Activated CD8-positive, alpha-beta memory T cell treated with anti-CD3 and anti-CD28 coated beads for 48 hours (primary cell): Measurements from ENCODE around the gene HELQ.
A peak's percentile ranks its signal among the peaks of the same experiment; 100 is the strongest.
"Not testable (repeated sequence)": the region's sequence is repeated elsewhere in the genome, so short reads cannot be mapped to it uniquely, and the experiment has no call there.

Experiments
- DNase-seq, 3 experiments: peaks; one replicate each; pipeline ENCODE4 v3.0.0-alpha.2; 2020; ENCODE audit warnings: low read depth in 2 of 3, low spot score in 2 of 3

HELQ gene

GRCh38 chr4:83455281-83456183 lies at the start of gene HELQ, which contains the start of gene MRPS18C:
Gene HELQ, minus strand, starts transcription at chr4:83455823. Its CDS starts 130 bp downstream, at chr4:83455693.
Gene MRPS18C, plus strand, starts transcription at chr4:83456058. Its CDS starts 20 bp downstream, at chr4:83456078.
- peak; percentile 63 to 87 (median 82) for DNase-seq

- no peak for DNase-seq
Measured at GRCh38 chr4:83504996-83505395, 49.4 kb upstream of the HELQ start.

DNA sequence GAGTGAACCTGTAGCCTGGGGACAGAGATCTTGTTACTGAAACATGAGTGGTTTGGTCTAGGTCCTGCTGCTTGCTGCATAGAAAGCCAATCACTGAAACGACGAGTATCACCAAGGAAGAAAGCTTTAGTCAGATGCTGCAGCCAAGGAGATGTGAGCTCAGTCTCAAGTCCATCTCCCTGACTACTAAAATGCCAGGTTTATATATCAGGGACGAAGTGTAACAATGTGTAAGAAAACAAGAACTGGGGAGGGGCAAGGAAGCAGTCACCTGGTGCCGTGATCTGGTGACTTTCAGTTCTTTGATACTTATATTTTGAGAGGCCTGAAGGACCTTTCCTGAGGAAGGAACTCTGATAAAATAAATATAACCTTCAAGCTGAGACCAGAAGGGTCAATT lies 48.9 kb upstream of the HELQ start:
- no peak for DNase-seq

DNA sequence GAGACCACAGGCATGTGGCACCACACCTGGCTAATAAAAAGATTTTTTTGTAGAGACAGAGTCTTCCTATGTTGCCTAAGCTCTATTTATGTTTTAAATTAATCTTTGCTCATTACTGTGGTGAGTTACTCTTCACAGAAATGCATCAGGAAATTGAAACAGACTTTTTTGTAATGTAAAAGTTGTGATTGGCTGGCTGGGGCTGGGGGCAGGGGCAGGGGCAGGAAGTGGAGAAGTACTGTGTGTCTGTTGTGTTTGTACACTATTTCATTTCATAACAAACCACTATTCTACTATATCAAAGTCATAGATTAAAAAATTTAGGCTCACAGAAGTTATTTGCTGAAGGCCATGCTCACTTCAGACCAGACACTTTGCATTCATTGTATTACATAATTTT lies 48.4 kb upstream of the HELQ start:
- DNase-seq: no peak

GRCh38 chr4:83501671-83502070 lies 46.0 kb upstream of the HELQ start:
- DNase-seq: not testable (repeated sequence)

- no peak for DNase-seq
Measured at GRCh38 chr4:83498187-83498586, 42.6 kb upstream of the HELQ start.

GRCh38 chr4:83496085-83496917 lies 40.7 kb upstream of the HELQ start:
- not testable (repeated sequence) for DNase-seq

DNA sequence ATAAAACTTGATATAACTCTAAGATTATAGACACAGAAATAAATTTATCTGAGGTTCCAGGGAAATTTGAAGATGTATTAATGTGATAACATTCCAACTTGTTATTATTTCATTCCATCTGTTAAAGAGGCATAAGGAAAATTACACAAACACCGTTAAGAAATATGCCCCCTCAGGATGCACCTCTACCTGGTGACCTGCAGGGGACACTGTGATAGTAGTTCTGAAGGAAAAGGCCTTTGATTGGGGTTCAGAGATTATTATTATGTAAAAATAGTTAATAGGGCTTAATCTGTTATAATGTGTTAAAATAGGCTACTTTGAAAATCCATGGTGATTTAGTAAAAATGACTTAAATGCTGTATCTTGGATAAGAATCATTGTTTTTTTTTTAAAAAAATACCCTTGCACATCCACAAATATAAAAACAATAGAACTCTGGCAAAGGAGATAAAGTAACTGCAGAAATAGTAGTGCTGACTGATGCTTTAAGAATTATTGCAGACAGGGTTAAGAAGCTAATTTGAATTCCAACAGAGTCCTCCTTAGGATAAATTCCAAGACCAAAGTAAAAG lies 35.3 kb upstream of the HELQ start:
- no peak for DNase-seq

- no peak for DNase-seq
Measured at GRCh38 chr4:83489711-83490326, 34.2 kb upstream of the HELQ start.

DNA sequence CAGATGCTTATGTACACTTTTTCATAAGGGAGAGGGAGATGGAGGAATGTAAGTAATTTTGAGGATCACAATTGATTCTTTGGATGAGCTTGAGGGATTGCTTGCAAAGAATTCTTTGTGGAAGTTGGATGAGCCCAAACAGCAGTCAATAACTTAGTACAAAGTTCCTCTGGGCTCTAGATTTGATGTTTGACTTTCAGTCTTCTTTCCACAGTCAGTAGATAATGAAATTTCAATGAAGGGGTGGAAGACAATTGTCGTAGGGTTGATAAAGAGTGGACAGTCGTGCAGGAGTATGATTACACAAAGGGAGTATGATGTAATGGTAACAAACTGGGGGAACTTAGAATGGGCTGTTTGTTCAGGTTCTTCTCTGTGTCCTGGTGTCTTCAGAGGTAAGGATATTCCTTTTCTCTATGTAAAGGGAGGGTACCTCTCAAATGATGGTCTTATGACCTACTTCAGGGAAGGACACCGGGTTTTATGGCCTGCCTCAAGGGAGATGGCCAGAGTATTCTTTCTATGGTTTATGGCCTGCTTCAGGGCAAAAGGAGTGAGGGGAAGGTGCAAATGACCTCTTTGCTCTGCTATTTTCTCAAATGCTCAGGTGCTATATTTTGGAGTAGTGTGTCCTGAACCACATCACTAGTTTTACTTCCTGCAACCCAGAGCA lies 31.0 kb upstream of the HELQ start:
- no peak for DNase-seq

- DNase-seq: peak; percentile 78 to 93 (median 81)
Measured at GRCh38 chr4:83484500-83485461, 29.2 kb upstream of the HELQ start, which contains the start of gene ABRAXAS1. Gene ABRAXAS1, minus strand, starts transcription at chr4:83485100. Its CDS starts 28 bp downstream, at chr4:83485072.

DNA sequence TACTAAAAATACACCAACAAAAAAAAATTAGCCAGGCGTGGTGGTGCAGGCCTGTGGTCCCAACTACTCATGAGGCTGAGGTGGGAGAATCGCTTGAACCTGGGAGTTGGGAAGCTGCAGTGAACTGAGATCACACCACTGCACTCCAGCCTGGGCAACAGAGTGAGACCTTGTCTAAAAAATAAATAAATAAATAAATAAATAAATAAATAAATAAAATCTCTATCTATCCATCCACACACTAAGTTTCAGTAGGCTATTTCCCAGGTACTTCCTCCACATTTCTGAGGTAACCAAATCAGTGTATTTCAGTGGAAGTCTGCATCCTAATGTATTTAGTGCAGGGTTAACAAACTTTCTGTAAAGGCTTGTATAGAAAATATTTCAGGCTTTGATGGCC lies 18.3 kb upstream of the HELQ start:
- no peak for DNase-seq

DNA sequence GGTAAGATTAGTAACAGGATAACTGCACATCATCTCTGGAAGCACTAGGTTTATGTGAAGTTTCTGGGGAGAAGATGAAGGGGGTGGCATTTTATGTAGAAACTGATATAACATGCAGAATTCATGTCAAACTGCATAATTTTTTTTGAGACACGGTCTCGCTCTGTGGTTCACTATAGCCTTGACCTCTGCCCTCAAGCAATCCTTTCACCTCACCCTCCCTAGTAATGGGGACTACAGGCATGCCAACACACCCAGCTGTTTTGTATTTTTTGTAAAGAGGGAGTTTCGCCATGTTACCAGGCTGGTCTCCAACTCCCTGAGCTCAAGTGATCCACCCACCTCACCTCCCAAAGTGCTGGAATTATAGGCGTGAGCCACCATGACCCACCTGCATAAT lies 17.8 kb upstream of the HELQ start:
- no peak for DNase-seq

- no peak for DNase-seq
Measured at GRCh38 chr4:83456184-83456501, 520 bp upstream of the HELQ start.

GRCh38 chr4:83454686-83455085 lies 937 bp downstream of the HELQ start:
- no peak for DNase-seq

DNA sequence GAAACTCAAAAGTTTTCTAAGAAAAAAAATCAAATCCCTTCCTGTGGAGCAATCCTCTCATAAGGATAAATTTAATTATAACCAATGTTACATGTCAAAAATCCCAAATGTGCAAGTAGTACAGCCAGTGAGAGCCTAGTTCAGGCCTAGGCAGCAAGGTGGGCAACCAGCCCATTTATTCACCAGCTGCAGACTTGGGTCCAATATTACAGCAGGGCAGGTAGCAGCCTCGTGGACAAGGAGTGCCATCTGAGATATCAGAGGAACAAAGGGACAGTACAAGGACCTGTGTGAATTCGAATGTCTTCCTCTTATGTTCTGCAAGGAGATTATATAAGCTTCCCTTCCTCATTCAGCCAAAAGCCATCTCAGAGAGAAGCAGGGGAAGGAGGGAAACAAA lies 6.6 kb downstream of the HELQ start:
- DNase-seq: no peak

DNA sequence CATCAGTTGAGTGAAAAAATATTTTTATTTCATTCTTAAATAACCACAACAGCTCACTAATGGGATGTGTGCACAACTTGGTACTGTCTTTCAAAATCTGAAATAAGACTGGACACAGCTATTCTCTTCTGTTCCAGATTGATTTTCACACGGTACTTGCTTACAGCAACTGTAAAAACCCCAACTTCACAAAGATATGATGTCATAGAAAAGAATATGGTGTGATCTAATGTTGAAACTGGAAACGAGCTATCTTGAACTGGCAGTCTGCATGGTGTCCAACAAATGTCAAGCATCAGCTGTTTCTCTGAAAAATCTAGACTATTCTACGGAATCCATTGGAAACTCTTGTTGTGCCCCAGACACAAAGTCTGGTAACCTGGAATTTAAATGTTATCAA lies 14.7 kb downstream of the HELQ start:
- DNase-seq: no peak

DNA sequence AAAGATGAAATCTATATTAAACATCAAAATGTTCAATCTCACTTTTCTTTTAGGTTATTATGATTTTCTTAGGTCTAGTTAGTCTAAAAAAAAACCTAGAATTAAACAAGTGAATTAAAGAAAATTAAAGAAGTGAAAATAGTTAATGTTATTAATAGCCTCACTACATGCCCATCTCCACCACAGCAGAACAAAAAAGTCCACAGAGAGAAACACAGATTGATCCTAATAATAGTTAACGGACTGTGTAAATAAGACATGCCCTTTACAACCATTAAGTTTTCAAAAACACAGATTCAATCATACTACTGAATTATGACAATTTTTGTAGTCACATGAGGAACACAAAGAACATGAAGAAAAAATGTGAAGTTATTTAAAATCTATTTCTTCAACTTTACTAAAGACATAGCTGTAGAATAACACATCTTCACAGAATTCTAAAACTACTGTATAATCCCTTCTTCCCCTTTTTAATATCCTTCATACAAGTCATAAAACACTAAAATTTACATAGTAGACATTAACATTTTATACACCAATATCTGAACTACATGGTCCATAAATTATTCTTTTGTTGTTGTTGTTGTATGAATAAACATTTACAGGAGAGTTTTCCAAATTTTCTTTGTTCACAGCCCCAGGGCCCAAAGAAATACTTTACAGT lies 15.3 kb downstream of the HELQ start:
- DNase-seq: no peak

DNA sequence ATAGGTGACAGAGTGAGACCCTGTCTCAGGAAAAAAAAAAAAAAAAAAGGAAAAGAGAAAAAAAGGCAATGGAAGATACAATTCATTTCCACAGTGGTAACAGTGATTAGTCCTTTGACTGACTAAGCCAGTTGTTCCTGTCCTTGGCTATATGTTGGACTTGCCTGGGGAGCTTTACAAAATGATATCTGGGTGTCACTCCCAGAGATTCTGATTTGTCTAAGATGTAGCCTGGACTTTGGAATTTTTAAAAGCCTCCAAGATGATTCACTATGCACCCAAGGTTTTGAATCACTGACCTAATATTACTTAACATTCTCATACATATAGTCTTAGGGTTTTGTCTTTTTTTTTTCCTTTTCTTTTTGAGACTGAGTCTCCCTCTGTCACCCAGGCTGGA lies 16.9 kb downstream of the HELQ start:
- no peak for DNase-seq
